ENCODE results near the gene SKOR1. TPM values are rescaled to one million over a fixed set of nuclear protein-coding genes. Genes with fewer than 3 reads are reported as not detected.

Gene SKOR1
- total RNA-seq, 1 experiment from 2014 or later, result 0.22 TPM

DNA sequence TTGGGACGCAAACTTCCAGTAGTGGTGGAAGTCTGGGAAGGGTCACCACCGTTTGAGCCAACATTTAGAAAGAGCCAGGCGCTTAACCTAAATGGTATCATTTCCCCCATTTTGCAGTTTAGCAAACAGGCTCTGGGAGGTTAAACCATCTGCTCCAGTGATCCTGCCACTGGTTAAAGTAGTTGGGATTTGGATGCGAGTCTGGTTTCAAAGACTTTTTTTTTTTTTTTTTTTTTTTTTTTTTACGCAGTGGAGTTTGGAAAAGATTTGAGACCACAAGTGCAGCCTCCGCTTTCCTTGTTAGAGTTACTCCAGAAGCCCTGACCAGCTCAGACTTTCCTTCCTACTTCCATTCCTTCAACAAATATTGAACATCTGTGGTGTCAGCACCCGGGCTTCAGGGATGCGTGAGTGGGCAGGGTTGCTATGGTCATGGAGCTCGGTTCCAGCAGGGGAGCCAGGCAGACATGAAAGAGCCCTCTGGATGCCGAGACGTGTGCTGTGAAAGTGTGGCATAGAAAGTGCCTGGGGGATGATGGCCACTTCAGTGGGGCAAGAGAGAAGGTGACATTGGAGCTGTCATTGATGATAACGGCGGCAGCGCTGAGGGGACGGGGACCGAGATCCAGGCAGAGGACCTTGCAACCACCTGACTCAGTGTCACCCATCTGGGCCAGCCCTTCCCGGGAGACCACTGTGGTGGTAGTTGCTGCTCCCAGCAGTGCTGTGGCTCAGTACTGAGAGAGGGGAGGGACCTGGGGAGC, 15.6 kb downstream of the SKOR1 start:
- ChIA-PET POLR2A (interaction anchor here (0.5 to 1.2 kb wide), 6 partner anchors 10 to 1366 kb away, joined by 3 to 8 read pairs (median 4); no protein-coding TSS in a partner anchor), CTCF (interaction anchor here (0.5 to 2.5 kb wide), 12 partner anchors 9 to 935 kb away, joined by 3 to 16 read pairs (median 3); no protein-coding TSS in a partner anchor)
- Mint-ChIP-seq H3K27me3 (ENCODE audit: low read depth) (peaks cover 50% of the 10 kb centered on the region), H3K36me3 (peaks cover 2% of the 10 kb centered on the region; the same call in 1 of the 2 replicates), H3K27ac (peak overlapping the region; percentile 12; the same call in 1 of the 2 replicates), H3K4me1 (peaks cover 61% of the 10 kb centered on the region), H3K4me3 (peak overlapping the region; percentile 90), H3K9me3 (no peaks in the 10 kb centered on the region)
- DNase-seq (ENCODE audit: low spot score) (no peak), ATAC-seq (no peak)
- TF ChIP-seq RELA (CRISPR knock-in tag; IDR thresholded peaks at IDR 0.05; ENCODE audit: borderline replicate concordance) (no peak), TEAD1 (CRISPR knock-in tag; IDR thresholded peaks at IDR 0.05) (no peak), IRF2 (CRISPR knock-in tag; IDR thresholded peaks at IDR 0.05; ENCODE audit: borderline replicate concordance, low read depth) (no peak), ZNF232 (CRISPR knock-in tag; IDR thresholded peaks at IDR 0.05) (no peak), NFYB (CRISPR knock-in tag; conservative IDR thresholded peaks at IDR 0.05; ENCODE audit: low read depth) (no peak), PRRX2 (CRISPR knock-in tag; IDR thresholded peaks at IDR 0.05) (no peak), ZBTB21 (CRISPR knock-in tag; IDR thresholded peaks at IDR 0.05; ENCODE audit: borderline replicate concordance) (no peak), ZNF671 (CRISPR knock-in tag; IDR thresholded peaks at IDR 0.05) (no peak), MXD4 (CRISPR knock-in tag; IDR thresholded peaks at IDR 0.05; ENCODE audit: borderline replicate concordance) (no peak), ZNF219 (CRISPR knock-in tag; IDR thresholded peaks at IDR 0.05; ENCODE audit: borderline replicate concordance) (no peak), ZNF396 (CRISPR knock-in tag; IDR thresholded peaks at IDR 0.05; ENCODE audit: borderline replicate concordance) (no peak)
- TF ChIP-seq, protein P1, sequence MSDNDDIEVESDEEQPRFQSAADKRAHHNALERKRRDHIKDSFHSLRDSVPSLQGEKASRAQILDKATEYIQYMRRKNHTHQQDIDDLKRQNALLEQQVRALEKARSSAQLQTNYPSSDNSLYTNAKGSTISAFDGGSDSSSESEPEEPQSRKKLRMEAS (CRISPR knock-in tag; IDR thresholded peaks at IDR 0.05), result no peak
- TF ChIP-seq, protein P2, sequence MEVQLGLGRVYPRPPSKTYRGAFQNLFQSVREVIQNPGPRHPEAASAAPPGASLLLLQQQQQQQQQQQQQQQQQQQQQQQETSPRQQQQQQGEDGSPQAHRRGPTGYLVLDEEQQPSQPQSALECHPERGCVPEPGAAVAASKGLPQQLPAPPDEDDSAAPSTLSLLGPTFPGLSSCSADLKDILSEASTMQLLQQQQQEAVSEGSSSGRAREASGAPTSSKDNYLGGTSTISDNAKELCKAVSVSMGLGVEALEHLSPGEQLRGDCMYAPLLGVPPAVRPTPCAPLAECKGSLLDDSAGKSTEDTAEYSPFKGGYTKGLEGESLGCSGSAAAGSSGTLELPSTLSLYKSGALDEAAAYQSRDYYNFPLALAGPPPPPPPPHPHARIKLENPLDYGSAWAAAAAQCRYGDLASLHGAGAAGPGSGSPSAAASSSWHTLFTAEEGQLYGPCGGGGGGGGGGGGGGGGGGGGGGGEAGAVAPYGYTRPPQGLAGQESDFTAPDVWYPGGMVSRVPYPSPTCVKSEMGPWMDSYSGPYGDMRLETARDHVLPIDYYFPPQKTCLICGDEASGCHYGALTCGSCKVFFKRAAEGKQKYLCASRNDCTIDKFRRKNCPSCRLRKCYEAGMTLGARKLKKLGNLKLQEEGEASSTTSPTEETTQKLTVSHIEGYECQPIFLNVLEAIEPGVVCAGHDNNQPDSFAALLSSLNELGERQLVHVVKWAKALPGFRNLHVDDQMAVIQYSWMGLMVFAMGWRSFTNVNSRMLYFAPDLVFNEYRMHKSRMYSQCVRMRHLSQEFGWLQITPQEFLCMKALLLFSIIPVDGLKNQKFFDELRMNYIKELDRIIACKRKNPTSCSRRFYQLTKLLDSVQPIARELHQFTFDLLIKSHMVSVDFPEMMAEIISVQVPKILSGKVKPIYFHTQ (CRISPR knock-in tag; IDR thresholded peaks at IDR 0.05), result no peak
- TF ChIP-seq, protein P3, sequence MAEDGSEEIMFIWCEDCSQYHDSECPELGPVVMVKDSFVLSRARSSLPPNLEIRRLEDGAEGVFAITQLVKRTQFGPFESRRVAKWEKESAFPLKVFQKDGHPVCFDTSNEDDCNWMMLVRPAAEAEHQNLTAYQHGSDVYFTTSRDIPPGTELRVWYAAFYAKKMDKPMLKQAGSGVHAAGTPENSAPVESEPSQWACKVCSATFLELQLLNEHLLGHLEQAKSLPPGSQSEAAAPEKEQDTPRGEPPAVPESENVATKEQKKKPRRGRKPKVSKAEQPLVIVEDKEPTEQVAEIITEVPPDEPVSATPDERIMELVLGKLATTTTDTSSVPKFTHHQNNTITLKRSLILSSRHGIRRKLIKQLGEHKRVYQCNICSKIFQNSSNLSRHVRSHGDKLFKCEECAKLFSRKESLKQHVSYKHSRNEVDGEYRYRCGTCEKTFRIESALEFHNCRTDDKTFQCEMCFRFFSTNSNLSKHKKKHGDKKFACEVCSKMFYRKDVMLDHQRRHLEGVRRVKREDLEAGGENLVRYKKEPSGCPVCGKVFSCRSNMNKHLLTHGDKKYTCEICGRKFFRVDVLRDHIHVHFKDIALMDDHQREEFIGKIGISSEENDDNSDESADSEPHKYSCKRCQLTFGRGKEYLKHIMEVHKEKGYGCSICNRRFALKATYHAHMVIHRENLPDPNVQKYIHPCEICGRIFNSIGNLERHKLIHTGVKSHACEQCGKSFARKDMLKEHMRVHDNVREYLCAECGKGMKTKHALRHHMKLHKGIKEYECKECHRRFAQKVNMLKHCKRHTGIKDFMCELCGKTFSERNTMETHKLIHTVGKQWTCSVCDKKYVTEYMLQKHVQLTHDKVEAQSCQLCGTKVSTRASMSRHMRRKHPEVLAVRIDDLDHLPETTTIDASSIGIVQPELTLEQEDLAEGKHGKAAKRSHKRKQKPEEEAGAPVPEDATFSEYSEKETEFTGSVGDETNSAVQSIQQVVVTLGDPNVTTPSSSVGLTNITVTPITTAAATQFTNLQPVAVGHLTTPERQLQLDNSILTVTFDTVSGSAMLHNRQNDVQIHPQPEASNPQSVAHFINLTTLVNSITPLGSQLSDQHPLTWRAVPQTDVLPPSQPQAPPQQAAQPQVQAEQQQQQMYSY (CRISPR knock-in tag; IDR thresholded peaks at IDR 0.05), result no peak
- TF ChIP-seq, protein P4, sequence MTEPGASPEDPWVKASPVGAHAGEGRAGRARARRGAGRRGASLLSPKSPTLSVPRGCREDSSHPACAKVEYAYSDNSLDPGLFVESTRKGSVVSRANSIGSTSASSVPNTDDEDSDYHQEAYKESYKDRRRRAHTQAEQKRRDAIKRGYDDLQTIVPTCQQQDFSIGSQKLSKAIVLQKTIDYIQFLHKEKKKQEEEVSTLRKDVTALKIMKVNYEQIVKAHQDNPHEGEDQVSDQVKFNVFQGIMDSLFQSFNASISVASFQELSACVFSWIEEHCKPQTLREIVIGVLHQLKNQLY (CRISPR knock-in tag; IDR thresholded peaks at IDR 0.05), result no peak
- TF ChIP-seq, protein P5, sequence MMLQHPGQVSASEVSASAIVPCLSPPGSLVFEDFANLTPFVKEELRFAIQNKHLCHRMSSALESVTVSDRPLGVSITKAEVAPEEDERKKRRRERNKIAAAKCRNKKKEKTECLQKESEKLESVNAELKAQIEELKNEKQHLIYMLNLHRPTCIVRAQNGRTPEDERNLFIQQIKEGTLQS (CRISPR knock-in tag; conservative IDR thresholded peaks at IDR 0.05), result no peak
- TF ChIP-seq, protein P6, sequence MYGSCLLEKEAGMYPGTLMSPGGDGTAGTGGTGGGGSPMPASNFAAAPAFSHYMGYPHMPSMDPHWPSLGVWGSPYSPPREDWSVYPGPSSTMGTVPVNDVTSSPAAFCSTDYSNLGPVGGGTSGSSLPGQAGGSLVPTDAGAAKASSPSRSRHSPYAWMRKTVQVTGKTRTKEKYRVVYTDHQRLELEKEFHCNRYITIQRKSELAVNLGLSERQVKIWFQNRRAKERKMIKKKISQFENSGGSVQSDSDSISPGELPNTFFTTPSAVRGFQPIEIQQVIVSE (CRISPR knock-in tag; IDR thresholded peaks at IDR 0.05; ENCODE audit: borderline replicate concordance), result no peak

All from WTC11 (cell line).